Measurements from ENCODE around the gene KIAA2012.

GRCh38 chr2:202109139-202109736 lies 36.2 kb downstream of the KIAA2012 start:
- TF ChIP-seq EP300 (IDR thresholded peaks at IDR 0.05): no peak
- TF ChIP-seq CTCF (IDR thresholded peaks at IDR 0.05): no peak
